ENCODE results near the gene MCCD1. TPM values are rescaled to one million over a fixed set of nuclear protein-coding genes. Genes with fewer than 3 reads are reported as not detected.

The MCCD1 gene
- total and polyA plus RNA-seq, 2 experiments from 2014 or later = not detected

DNA sequence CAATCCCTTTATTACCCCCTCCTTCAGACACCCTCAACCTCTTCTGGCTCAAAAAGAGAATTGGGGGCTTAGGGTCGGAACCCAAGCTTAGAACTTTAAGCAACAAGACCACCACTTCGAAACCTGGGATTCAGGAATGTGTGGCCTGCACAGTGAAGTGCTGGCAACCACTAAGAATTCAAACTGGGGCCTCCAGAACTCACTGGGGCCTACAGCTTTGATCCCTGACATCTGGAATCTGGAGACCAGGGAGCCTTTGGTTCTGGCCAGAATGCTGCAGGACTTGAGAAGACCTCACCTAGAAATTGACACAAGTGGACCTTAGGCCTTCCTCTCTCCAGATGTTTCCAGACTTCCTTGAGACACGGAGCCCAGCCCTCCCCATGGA lies 48.8 kb downstream of the MCCD1 start:
- Histone ChIP-seq H3K4me1 (ENCODE audit: insufficient read depth) (peaks cover 4% of the 10 kb centered on the region; the same call in 1 of the 2 replicates), H3K27ac (no peak overlapping the region), H2AFZ (no peak overlapping the region), H3K27me3 (replicated peaks; ENCODE audit: insufficient read depth) (no peaks in the 10 kb centered on the region), H4K20me1 (ENCODE audit: insufficient read depth) (no peaks in the 10 kb centered on the region), H3K79me2 (ENCODE audit: insufficient read depth) (no peaks in the 10 kb centered on the region), H3K9me2 (ENCODE audit: insufficient read depth) (no peaks in the 10 kb centered on the region), H3K4me3 (no peak overlapping the region), H3K9me3 (ENCODE audit: low read depth) (no peaks in the 10 kb centered on the region), H3K9ac (no peak overlapping the region), H3K36me3 (ENCODE audit: low read depth) (no peaks in the 10 kb centered on the region), H3F3A (ENCODE audit: insufficient read depth) (no peaks in the 10 kb centered on the region), H3K4me2 (ENCODE audit: unreplicated experiment) (no peak overlapping the region)
- no peak for TF ChIP-seq EZH2phosphoT487 (IDR thresholded peaks at IDR 0.05; ENCODE audit: insufficient read depth, low read depth)
- TF ChIP-seq EZH2 (IDR thresholded peaks at IDR 0.05; ENCODE audit: insufficient read depth, poor library complexity, severe bottlenecking) = no peak
- in situ Hi-C loops (cut with MboI) = no loop called here
- no peak for DNase-seq
- 78 to 90% methylated on average over 3 of the region's 3 CpGs for WGBS, 2 experiments (ENCODE audit: low coverage in 1 of 2, low lambda C conversion rate in 2 of 2, missing lambda C conversion rate in 2 of 2)

DNA sequence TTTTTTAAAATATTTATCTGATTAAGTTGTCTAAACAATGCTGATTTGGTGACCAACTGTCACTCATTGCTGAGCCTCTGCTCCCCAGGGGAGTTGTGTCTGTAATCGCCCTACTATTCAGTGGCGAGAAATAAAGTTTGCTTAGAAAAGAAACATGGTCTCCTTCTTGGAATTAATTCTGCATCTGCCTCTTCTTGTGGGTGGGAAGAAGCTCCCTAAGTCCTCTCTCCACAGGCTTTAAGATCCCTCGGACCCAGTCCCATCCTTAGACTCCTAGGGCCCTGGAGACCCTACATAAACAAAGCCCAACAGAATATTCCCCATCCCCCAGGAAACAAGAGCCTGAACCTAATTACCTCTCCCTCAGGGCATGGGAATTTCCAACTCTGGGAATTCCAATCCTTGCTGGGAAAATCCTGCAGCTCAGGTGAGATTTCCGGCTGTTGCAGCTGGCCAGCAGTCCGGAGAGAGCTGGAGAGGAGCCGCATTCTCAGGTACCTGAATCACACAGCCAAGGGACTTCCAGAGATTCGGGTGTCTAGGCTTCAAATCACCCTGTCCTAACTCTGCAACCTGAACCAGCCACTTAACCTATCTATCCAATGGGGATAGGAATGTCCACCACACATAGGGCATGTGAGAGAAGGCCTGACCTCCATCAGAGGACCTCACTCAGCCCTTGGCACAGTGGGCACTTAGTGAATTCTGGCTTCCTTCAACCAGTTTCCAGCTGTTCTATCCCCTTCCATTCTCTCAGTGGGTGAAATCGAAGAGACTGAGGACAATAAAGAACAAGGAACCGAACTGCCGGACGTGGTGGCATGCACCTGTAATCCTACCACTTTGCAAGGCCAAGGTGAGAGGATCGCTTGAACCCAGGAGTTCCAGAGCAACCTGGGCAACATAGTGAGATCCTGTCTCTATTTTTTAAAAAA lies 49.7 kb downstream of the MCCD1 start:
- no peaks in the 10 kb centered on the region for H3K27me3 ChIP-seq (replicated peaks; ENCODE audit: insufficient read depth)
- no peak overlapping the region for H3K4me3 ChIP-seq
- no peak for DNase-seq
- no peaks in the 10 kb centered on the region for H3K9me3 ChIP-seq (ENCODE audit: low read depth)
- no peak overlapping the region for H2AFZ ChIP-seq
- no peaks in the 10 kb centered on the region for H3K79me2 ChIP-seq (ENCODE audit: insufficient read depth)
- H3K27ac ChIP-seq = no peak overlapping the region
- H3K4me1 ChIP-seq (ENCODE audit: insufficient read depth) = peaks cover 4% of the 10 kb centered on the region; the same call in 1 of the 2 replicates
- H3K9me2 ChIP-seq (ENCODE audit: insufficient read depth) = no peaks in the 10 kb centered on the region
- no peaks in the 10 kb centered on the region for H4K20me1 ChIP-seq (ENCODE audit: insufficient read depth)
- H3K36me3 ChIP-seq (ENCODE audit: low read depth) = no peaks in the 10 kb centered on the region
- WGBS, 2 experiments (ENCODE audit: low coverage in 1 of 2, low lambda C conversion rate in 2 of 2, missing lambda C conversion rate in 2 of 2) = 85% methylated on average over 12 of the region's 12 CpGs
- H3K4me2 ChIP-seq (ENCODE audit: unreplicated experiment) = no peak overlapping the region
- H3K9ac ChIP-seq = no peak overlapping the region
- TF ChIP-seq EZH2 (IDR thresholded peaks at IDR 0.05; ENCODE audit: insufficient read depth, poor library complexity, severe bottlenecking) (no peak), EZH2phosphoT487 (IDR thresholded peaks at IDR 0.05; ENCODE audit: insufficient read depth, low read depth) (no peak)
- in situ Hi-C loops (cut with MboI) = no loop called here
- no peaks in the 10 kb centered on the region for H3F3A ChIP-seq (ENCODE audit: insufficient read depth)

DNA sequence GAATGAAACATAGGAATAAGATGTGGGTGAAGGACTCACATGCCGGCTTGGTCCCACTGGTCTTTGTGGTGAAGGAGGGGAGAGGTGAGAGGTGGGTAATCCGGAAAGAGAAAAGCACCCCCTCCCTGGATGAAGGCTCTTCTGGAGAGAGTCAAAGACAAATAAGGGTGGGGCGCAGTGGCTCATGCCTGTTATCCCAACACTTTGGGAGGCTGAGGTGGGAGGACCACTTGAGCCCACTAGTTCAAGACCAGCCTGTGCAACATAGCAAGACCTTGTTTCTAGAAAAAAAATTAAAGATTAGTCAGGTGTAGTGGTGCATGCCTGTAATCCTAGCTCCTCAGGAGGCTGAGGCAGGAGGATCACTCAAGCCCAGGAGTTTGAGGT lies 50.4 kb downstream of the MCCD1 start:
- Histone ChIP-seq H4K20me1 (ENCODE audit: insufficient read depth) (no peaks in the 10 kb centered on the region), H3K36me3 (ENCODE audit: low read depth) (no peaks in the 10 kb centered on the region), H3K4me2 (ENCODE audit: unreplicated experiment) (no peak overlapping the region), H3K4me1 (ENCODE audit: insufficient read depth) (peaks cover 4% of the 10 kb centered on the region; the same call in 1 of the 2 replicates), H3K4me3 (no peak overlapping the region), H3K9ac (no peak overlapping the region), H3K27ac (no peak overlapping the region), H3K27me3 (replicated peaks; ENCODE audit: insufficient read depth) (no peaks in the 10 kb centered on the region), H3K9me2 (ENCODE audit: insufficient read depth) (no peaks in the 10 kb centered on the region), H2AFZ (no peak overlapping the region), H3K9me3 (ENCODE audit: low read depth) (no peaks in the 10 kb centered on the region), H3F3A (ENCODE audit: insufficient read depth) (no peaks in the 10 kb centered on the region), H3K79me2 (ENCODE audit: insufficient read depth) (no peaks in the 10 kb centered on the region)
- 93 to 96% methylated on average over 3 of the region's 3 CpGs for WGBS, 2 experiments (ENCODE audit: low coverage in 1 of 2, low lambda C conversion rate in 2 of 2, missing lambda C conversion rate in 2 of 2)
- DNase-seq = no peak
- TF ChIP-seq EZH2 (IDR thresholded peaks at IDR 0.05; ENCODE audit: insufficient read depth, poor library complexity, severe bottlenecking) (no peak), EZH2phosphoT487 (IDR thresholded peaks at IDR 0.05; ENCODE audit: insufficient read depth, low read depth) (no peak)
- in situ Hi-C loops (cut with MboI) = no loop called here

Small RNA genes within 50 kb of the gene (small RNA-seq; reads per million reads assigned to genes)
- not detected for gene AL663061.1 (ENCODE audit: low read depth, low replicate concordance)
- not detected for gene RF00019 (ENCODE audit: low read depth, low replicate concordance)
- 21.9 reads per million, percentile 89 among the genes with 10 or more reads in this experiment for gene SNORD117 (ENCODE audit: low read depth, low replicate concordance)
- gene SNORD84 (ENCODE audit: low read depth, low replicate concordance) = not detected

Other genes starting within 250 kb of the MCCD1 start
- gene HLA-B, start 171.8 kb upstream of the MCCD1 start, total RNA-seq (2014; rRNA removed; shearing (Covaris generic)) = 65.6 and 87.9 TPM in 2 replicates
- 186 and 192 TPM in 2 replicates for gene HLA-B, start 171.8 kb upstream of the MCCD1 start, polyA plus RNA-seq (2016; fragmentation: Nextera tagmentation; extraction: Ambion mirVana)
- 24.0 and 42.6 TPM in 2 replicates for gene MICA, start 125.4 kb upstream of the MCCD1 start, total RNA-seq (2014; rRNA removed; shearing (Covaris generic))
- 36.9 and 38.0 TPM in 2 replicates for gene MICA, start 125.4 kb upstream of the MCCD1 start, polyA plus RNA-seq (2016; fragmentation: Nextera tagmentation; extraction: Ambion mirVana)
- gene MICB, start 30.8 kb upstream of the MCCD1 start, total RNA-seq (2014; rRNA removed; shearing (Covaris generic)) = 4.1 and 4.9 TPM in 2 replicates
- 3.7 and 4.2 TPM in 2 replicates for gene MICB, start 30.8 kb upstream of the MCCD1 start, polyA plus RNA-seq (2016; fragmentation: Nextera tagmentation; extraction: Ambion mirVana)
- 319 and 415 TPM in 2 replicates for gene DDX39B, start 13.0 kb downstream of the MCCD1 start, total RNA-seq (2014; rRNA removed; shearing (Covaris generic))
- gene DDX39B, start 13.0 kb downstream of the MCCD1 start, polyA plus RNA-seq (2016; fragmentation: Nextera tagmentation; extraction: Ambion mirVana) = 197 and 204 TPM in 2 replicates
- 0.89 and 1.8 TPM in 2 replicates for gene ATP6V1G2, start 17.6 kb downstream of the MCCD1 start, total RNA-seq (2014; rRNA removed; shearing (Covaris generic))
- 2.8 and 3.5 TPM in 2 replicates for gene ATP6V1G2, start 17.6 kb downstream of the MCCD1 start, polyA plus RNA-seq (2016; fragmentation: Nextera tagmentation; extraction: Ambion mirVana)
- 20.4 and 22.9 TPM in 2 replicates for gene NFKBIL1, start 18.6 kb downstream of the MCCD1 start, total RNA-seq (2014; rRNA removed; shearing (Covaris generic))
- 12.3 and 15.0 TPM in 2 replicates for gene NFKBIL1, start 18.6 kb downstream of the MCCD1 start, polyA plus RNA-seq (2016; fragmentation: Nextera tagmentation; extraction: Ambion mirVana)
- gene LTA, start 43.3 kb downstream of the MCCD1 start, total RNA-seq (2014; rRNA removed; shearing (Covaris generic)) = not detected in 2 replicates
- not detected in 2 replicates for gene LTA, start 43.3 kb downstream of the MCCD1 start, polyA plus RNA-seq (2016; fragmentation: Nextera tagmentation; extraction: Ambion mirVana)
- gene TNF, start 46.6 kb downstream of the MCCD1 start, total RNA-seq (2014; rRNA removed; shearing (Covaris generic)) = not detected in 2 replicates
- 0.11 TPM in 1 of 2 replicates, not detected in the other for gene TNF, start 46.6 kb downstream of the MCCD1 start, polyA plus RNA-seq (2016; fragmentation: Nextera tagmentation; extraction: Ambion mirVana)
- gene LTB, start 53.5 kb downstream of the MCCD1 start, total RNA-seq (2014; rRNA removed; shearing (Covaris generic)) = not detected in 2 replicates
- gene LTB, start 53.5 kb downstream of the MCCD1 start, polyA plus RNA-seq (2016; fragmentation: Nextera tagmentation; extraction: Ambion mirVana) = 0.23 TPM in 1 of 2 replicates, not detected in the other
- not detected in 2 replicates for gene LST1, start 57.3 kb downstream of the MCCD1 start, total RNA-seq (2014; rRNA removed; shearing (Covaris generic))
- not detected in 2 replicates for gene LST1, start 57.3 kb downstream of the MCCD1 start, polyA plus RNA-seq (2016; fragmentation: Nextera tagmentation; extraction: Ambion mirVana)
- gene NCR3, start 64.0 kb downstream of the MCCD1 start, total RNA-seq (2014; rRNA removed; shearing (Covaris generic)) = not detected in 2 replicates
- gene NCR3, start 64.0 kb downstream of the MCCD1 start, polyA plus RNA-seq (2016; fragmentation: Nextera tagmentation; extraction: Ambion mirVana) = not detected in 2 replicates
- gene AIF1, start 86.3 kb downstream of the MCCD1 start, total RNA-seq (2014; rRNA removed; shearing (Covaris generic)) = not detected in 2 replicates
- not detected in 2 replicates for gene AIF1, start 86.3 kb downstream of the MCCD1 start, polyA plus RNA-seq (2016; fragmentation: Nextera tagmentation; extraction: Ambion mirVana)
- 46.0 and 50.5 TPM in 2 replicates for gene PRRC2A, start 91.8 kb downstream of the MCCD1 start, total RNA-seq (2014; rRNA removed; shearing (Covaris generic))
- gene PRRC2A, start 91.8 kb downstream of the MCCD1 start, polyA plus RNA-seq (2016; fragmentation: Nextera tagmentation; extraction: Ambion mirVana) = 42.5 and 47.2 TPM in 2 replicates
- gene BAG6, start 123.7 kb downstream of the MCCD1 start, total RNA-seq (2014; rRNA removed; shearing (Covaris generic)) = 161 and 198 TPM in 2 replicates
- gene BAG6, start 123.7 kb downstream of the MCCD1 start, polyA plus RNA-seq (2016; fragmentation: Nextera tagmentation; extraction: Ambion mirVana) = 88.2 and 90.8 TPM in 2 replicates
- 0.76 and 3.3 TPM in 2 replicates for gene APOM, start 126.9 kb downstream of the MCCD1 start, total RNA-seq (2014; rRNA removed; shearing (Covaris generic))
- gene APOM, start 126.9 kb downstream of the MCCD1 start, polyA plus RNA-seq (2016; fragmentation: Nextera tagmentation; extraction: Ambion mirVana) = 5.6 and 5.9 TPM in 2 replicates
- gene C6orf47, start 131.8 kb downstream of the MCCD1 start, total RNA-seq (2014; rRNA removed; shearing (Covaris generic)) = 20.3 and 28.5 TPM in 2 replicates
- gene C6orf47, start 131.8 kb downstream of the MCCD1 start, polyA plus RNA-seq (2016; fragmentation: Nextera tagmentation; extraction: Ambion mirVana) = 19.4 and 19.5 TPM in 2 replicates
- 10.6 and 11.3 TPM in 2 replicates for gene GPANK1, start 136.0 kb downstream of the MCCD1 start, total RNA-seq (2014; rRNA removed; shearing (Covaris generic))
- gene GPANK1, start 136.0 kb downstream of the MCCD1 start, polyA plus RNA-seq (2016; fragmentation: Nextera tagmentation; extraction: Ambion mirVana) = 19.3 and 20.0 TPM in 2 replicates
- gene CSNK2B, start 137.1 kb downstream of the MCCD1 start, total RNA-seq (2014; rRNA removed; shearing (Covaris generic)) = 186 and 256 TPM in 2 replicates
- gene CSNK2B, start 137.1 kb downstream of the MCCD1 start, polyA plus RNA-seq (2016; fragmentation: Nextera tagmentation; extraction: Ambion mirVana) = 224 and 229 TPM in 2 replicates
- gene LY6G5B, start 141.0 kb downstream of the MCCD1 start, total RNA-seq (2014; rRNA removed; shearing (Covaris generic)) = 2.7 and 7.5 TPM in 2 replicates
- 3.9 and 5.9 TPM in 2 replicates for gene LY6G5B, start 141.0 kb downstream of the MCCD1 start, polyA plus RNA-seq (2016; fragmentation: Nextera tagmentation; extraction: Ambion mirVana)
- gene LY6G5C, start 152.1 kb downstream of the MCCD1 start, total RNA-seq (2014; rRNA removed; shearing (Covaris generic)) = 1.7 TPM in 1 of 2 replicates, not detected in the other
- gene LY6G5C, start 152.1 kb downstream of the MCCD1 start, polyA plus RNA-seq (2016; fragmentation: Nextera tagmentation; extraction: Ambion mirVana) = 5.0 and 5.1 TPM in 2 replicates
- 54.0 and 59.9 TPM in 2 replicates for gene ABHD16A, start 174.4 kb downstream of the MCCD1 start, total RNA-seq (2014; rRNA removed; shearing (Covaris generic))
- gene ABHD16A, start 174.4 kb downstream of the MCCD1 start, polyA plus RNA-seq (2016; fragmentation: Nextera tagmentation; extraction: Ambion mirVana) = 48.0 and 48.5 TPM in 2 replicates
- not detected in 2 replicates for gene LY6G6F, start 177.9 kb downstream of the MCCD1 start, total RNA-seq (2014; rRNA removed; shearing (Covaris generic))
- not detected in 2 replicates for gene LY6G6F, start 177.9 kb downstream of the MCCD1 start, polyA plus RNA-seq (2016; fragmentation: Nextera tagmentation; extraction: Ambion mirVana)
- not detected in 2 replicates for gene LY6G6D, start 186.4 kb downstream of the MCCD1 start, total RNA-seq (2014; rRNA removed; shearing (Covaris generic))
- gene LY6G6D, start 186.4 kb downstream of the MCCD1 start, polyA plus RNA-seq (2016; fragmentation: Nextera tagmentation; extraction: Ambion mirVana) = not detected in 2 replicates
- gene LY6G6C, start 192.8 kb downstream of the MCCD1 start, total RNA-seq (2014; rRNA removed; shearing (Covaris generic)) = not detected in 2 replicates
- gene LY6G6C, start 192.8 kb downstream of the MCCD1 start, polyA plus RNA-seq (2016; fragmentation: Nextera tagmentation; extraction: Ambion mirVana) = not detected in 2 replicates
- gene MPIG6B, start 194.4 kb downstream of the MCCD1 start, total RNA-seq (2014; rRNA removed; shearing (Covaris generic)) = not detected in 2 replicates
- not detected in 2 replicates for gene MPIG6B, start 194.4 kb downstream of the MCCD1 start, polyA plus RNA-seq (2016; fragmentation: Nextera tagmentation; extraction: Ambion mirVana)
- 76.6 and 93.3 TPM in 2 replicates for gene DDAH2, start 200.3 kb downstream of the MCCD1 start, total RNA-seq (2014; rRNA removed; shearing (Covaris generic))
- 77.7 and 90.2 TPM in 2 replicates for gene DDAH2, start 200.3 kb downstream of the MCCD1 start, polyA plus RNA-seq (2016; fragmentation: Nextera tagmentation; extraction: Ambion mirVana)
- gene CLIC1, start 207.6 kb downstream of the MCCD1 start, total RNA-seq (2014; rRNA removed; shearing (Covaris generic)) = 447 and 576 TPM in 2 replicates
- 784 and 791 TPM in 2 replicates for gene CLIC1, start 207.6 kb downstream of the MCCD1 start, polyA plus RNA-seq (2016; fragmentation: Nextera tagmentation; extraction: Ambion mirVana)
- gene MSH5, start 211.0 kb downstream of the MCCD1 start, total RNA-seq (2014; rRNA removed; shearing (Covaris generic)) = 4.3 and 7.1 TPM in 2 replicates
- 2.0 and 2.9 TPM in 2 replicates for gene MSH5, start 211.0 kb downstream of the MCCD1 start, polyA plus RNA-seq (2016; fragmentation: Nextera tagmentation; extraction: Ambion mirVana)
- 2.5 TPM in 1 of 2 replicates, not detected in the other for gene SAPCD1, start 233.7 kb downstream of the MCCD1 start, total RNA-seq (2014; rRNA removed; shearing (Covaris generic))
- 0.85 and 1.3 TPM in 2 replicates for gene SAPCD1, start 233.7 kb downstream of the MCCD1 start, polyA plus RNA-seq (2016; fragmentation: Nextera tagmentation; extraction: Ambion mirVana)
- 0.54 TPM in 1 of 2 replicates, not detected in the other for gene VWA7, start 248.4 kb downstream of the MCCD1 start, total RNA-seq (2014; rRNA removed; shearing (Covaris generic))
- 0.37 and 0.56 TPM in 2 replicates for gene VWA7, start 248.4 kb downstream of the MCCD1 start, polyA plus RNA-seq (2016; fragmentation: Nextera tagmentation; extraction: Ambion mirVana)